HUES64 (cell line): ENCODE data around the gene TMEM42. TPM values are rescaled to one million over a fixed set of nuclear protein-coding genes. Genes with fewer than 3 reads are reported as not detected.
"Not testable (repeated sequence)": the region's sequence is repeated elsewhere in the genome, so short reads cannot be mapped to it uniquely, and the experiment has no call there.

Experiments
- H3K27ac ChIP-seq: 2 replicates; pipeline ENCODE4 v1.7.0; 2013; ENCODE audit warnings: low read depth, low read length, inconsistent platforms
- H3K27me3 ChIP-seq: 2 replicates; pipeline ENCODE4 v1.6.1; 2013; ENCODE audit warnings: mild to moderate bottlenecking, low read length; ENCODE audit not compliant: insufficient read depth
- H3K36me3 ChIP-seq: 2 replicates; pipeline ENCODE4 v1.6.1; 2013; ENCODE audit warnings: mild to moderate bottlenecking, low read length; ENCODE audit not compliant: insufficient read depth
- H3K4me1 ChIP-seq: 2 replicates; pipeline ENCODE4 v1.6.1; 2013; ENCODE audit warnings: mild to moderate bottlenecking, low read length, moderate library complexity; ENCODE audit not compliant: insufficient read depth
- H3K4me3 ChIP-seq: 2 replicates; pipeline ENCODE4 v1.5.1; 2013; ENCODE audit warnings: mild to moderate bottlenecking, low read length, moderate library complexity
- H3K9ac ChIP-seq: 2 replicates; pipeline ENCODE4 v1.6.1; 2013; ENCODE audit warnings: mild to moderate bottlenecking, low read depth, low read length
- H3K9me3 ChIP-seq: 2 replicates; pipeline ENCODE4 v1.6.1; 2013; ENCODE audit warnings: low read depth, low read length; ENCODE audit not compliant: insufficient read depth
- WGBS: fragments of 150-250, 120-280 bp; methylation state at CpG from one replicate; pipeline ENCODE4 v1.1.7; 2013; ENCODE audit warnings: missing lambda C conversion rate; 5-methylcytosine and 5-hydroxymethylcytosine counted together
- polyA plus RNA-seq, 2 experiments: library from polyadenylated mRNA; stranded (reverse); fragments of 50-300 nt; gene quantifications; one replicate each; pipeline ENCODE4 v1.2.3, GENCODE V29; 2013

Gene TMEM42
- 8.2 TPM for polyA plus RNA-seq (2013, experiment 1 of 2)
- 8.6 TPM for polyA plus RNA-seq (2013, experiment 2 of 2)

GRCh38 chr3:44861412-44862225, at the start of gene TMEM42:
TSS of gene TMEM42 (plus strand) at chr3:44861912. CDS start at chr3:44861925, 13 bp downstream.
- Histone ChIP-seq H3K36me3 (no peaks in the 10 kb centered on the region), H3K27ac (peak within 1 kb of the TSS; percentile 82; the same call in 1 of the 2 replicates), H3K9me3 (no peaks in the 10 kb centered on the region), H3K4me1 (peaks cover 7% of the 10 kb centered on the region), H3K9ac (peak within 1 kb of the TSS; percentile 86), H3K27me3 (no peaks in the 10 kb centered on the region), H3K4me3 (peak within 1 kb of the TSS; percentile 58)
- WGBS: 6% methylated on average over 81 of the region's 91 CpGs

GRCh38 chr3:44814751-44815150, 47.0 kb upstream of the TMEM42 start:
- H3K4me3 ChIP-seq: no peak overlapping the region
- no peak overlapping the region for H3K9ac ChIP-seq
- H3K4me1 ChIP-seq: no peaks in the 10 kb centered on the region
- 95% methylated on average over 5 of the region's 6 CpGs for WGBS
- peaks cover 2% of the 10 kb centered on the region; the same call in 1 of the 2 replicates for H3K9me3 ChIP-seq
- no peaks in the 10 kb centered on the region for H3K27me3 ChIP-seq
- H3K27ac ChIP-seq: no peak overlapping the region
- H3K36me3 ChIP-seq: peaks cover 67% of the 10 kb centered on the region

GRCh38 chr3:44816334-44816733, 45.4 kb upstream of the TMEM42 start:
- not testable (repeated sequence) for H3K9me3 ChIP-seq, H3K27ac ChIP-seq, H3K9ac ChIP-seq, H3K4me1 ChIP-seq, H3K4me3 ChIP-seq, H3K27me3 ChIP-seq
- H3K36me3 ChIP-seq: peaks cover 52% of the 10 kb centered on the region
- 96% methylated on average over 2 of the region's 2 CpGs for WGBS

GRCh38 chr3:44821206-44821605, 40.5 kb upstream of the TMEM42 start:
- H3K4me1 ChIP-seq: not testable (repeated sequence)
- WGBS: 98% methylated on average over 34 of the region's 34 CpGs

GRCh38 chr3:44825264-44825925, 36.3 kb upstream of the TMEM42 start:
- peaks cover 5% of the 10 kb centered on the region; the same call in 1 of the 2 replicates for H3K9me3 ChIP-seq
- H3K4me1 ChIP-seq: no peaks in the 10 kb centered on the region
- no peak overlapping the region for H3K9ac ChIP-seq
- no peaks in the 10 kb centered on the region for H3K27me3 ChIP-seq
- peaks cover 68% of the 10 kb centered on the region for H3K36me3 ChIP-seq
- no peak overlapping the region for H3K4me3 ChIP-seq
- H3K27ac ChIP-seq: no peak overlapping the region
- 100% methylated on average over 2 of the region's 2 CpGs for WGBS

More at GRCh38 chr3:44821206-44821605, 40.5 kb upstream of the TMEM42 start:
- peaks cover 38% of the 10 kb centered on the region for H3K36me3 ChIP-seq
- H3K27ac ChIP-seq, H3K9me3 ChIP-seq, H3K4me3 ChIP-seq, H3K27me3 ChIP-seq, H3K9ac ChIP-seq: not testable (repeated sequence)

GRCh38 chr3:44827196-44827595, 34.5 kb upstream of the TMEM42 start:
- Histone ChIP-seq H3K4me3 (no peak overlapping the region), H3K9me3 (peaks cover 5% of the 10 kb centered on the region; the same call in 1 of the 2 replicates), H3K27me3 (no peaks in the 10 kb centered on the region), H3K9ac (no peak overlapping the region), H3K27ac (no peak overlapping the region), H3K4me1 (no peaks in the 10 kb centered on the region), H3K36me3 (peaks cover 86% of the 10 kb centered on the region)
- 95% methylated on average over 3 of the region's 3 CpGs for WGBS

GRCh38 chr3:44831232-44831631, 30.5 kb upstream of the TMEM42 start:
- 100% methylated on average over 3 of the region's 5 CpGs for WGBS
- no peak overlapping the region for H3K4me3 ChIP-seq
- H3K9ac ChIP-seq: no peak overlapping the region
- H3K36me3 ChIP-seq: peaks cover 80% of the 10 kb centered on the region
- H3K27ac ChIP-seq: no peak overlapping the region
- H3K9me3 ChIP-seq: no peaks in the 10 kb centered on the region
- no peaks in the 10 kb centered on the region for H3K27me3 ChIP-seq
- no peaks in the 10 kb centered on the region for H3K4me1 ChIP-seq

GRCh38 chr3:44832032-44832431, 29.7 kb upstream of the TMEM42 start:
- Histone ChIP-seq H3K9ac (no peak overlapping the region), H3K36me3 (peaks cover 80% of the 10 kb centered on the region), H3K4me3 (no peak overlapping the region), H3K27me3 (no peaks in the 10 kb centered on the region), H3K9me3 (peaks cover 7% of the 10 kb centered on the region; the same call in 1 of the 2 replicates), H3K4me1 (no peaks in the 10 kb centered on the region), H3K27ac (no peak overlapping the region)
- WGBS: 95% methylated on average over 1 of the region's 1 CpG

- no peak overlapping the region for H3K9ac ChIP-seq
- WGBS: 89% methylated on average over 1 of the region's 2 CpGs
- no peaks in the 10 kb centered on the region for H3K27me3 ChIP-seq
- H3K4me1 ChIP-seq: no peaks in the 10 kb centered on the region
- no peak overlapping the region for H3K4me3 ChIP-seq
- no peak overlapping the region for H3K27ac ChIP-seq
- peaks cover 80% of the 10 kb centered on the region for H3K36me3 ChIP-seq
- H3K9me3 ChIP-seq: peaks cover 11% of the 10 kb centered on the region; the same call in 1 of the 2 replicates
Measured at GRCh38 chr3:44832965-44833364, 28.7 kb upstream of the TMEM42 start.

GRCh38 chr3:44833394-44833793, 28.3 kb upstream of the TMEM42 start:
- Histone ChIP-seq H3K27me3 (no peaks in the 10 kb centered on the region), H3K4me1 (no peaks in the 10 kb centered on the region), H3K36me3 (peaks cover 80% of the 10 kb centered on the region), H3K4me3 (no peak overlapping the region), H3K9ac (no peak overlapping the region), H3K27ac (no peak overlapping the region), H3K9me3 (peaks cover 11% of the 10 kb centered on the region; the same call in 1 of the 2 replicates)
- WGBS: 89% methylated on average over 7 of the region's 7 CpGs

- H3K27ac ChIP-seq: no peak overlapping the region
- H3K9ac ChIP-seq: no peak overlapping the region
- no peak overlapping the region for H3K4me3 ChIP-seq
- peaks cover 87% of the 10 kb centered on the region for H3K36me3 ChIP-seq
- peaks cover 11% of the 10 kb centered on the region; the same call in 1 of the 2 replicates for H3K9me3 ChIP-seq
- no peaks in the 10 kb centered on the region for H3K4me1 ChIP-seq
- H3K27me3 ChIP-seq: no peaks in the 10 kb centered on the region
- WGBS: 95% methylated on average over 3 of the region's 3 CpGs
Measured at GRCh38 chr3:44835684-44836083, 26.0 kb upstream of the TMEM42 start.
